HG03103 (cell line): ENCODE results near the gene FAM47E.
A peak's percentile ranks its signal among the peaks of the same experiment; 100 is the strongest.

Source experiments
- ATAC-seq: cut with Tn5 transposase; IDR thresholded peaks from one replicate; pipeline ENCODE4 v1.9.1; 2021; ENCODE audit warnings: low read depth; ENCODE audit not compliant: unreplicated experiment

Gene FAM47E

DNA sequence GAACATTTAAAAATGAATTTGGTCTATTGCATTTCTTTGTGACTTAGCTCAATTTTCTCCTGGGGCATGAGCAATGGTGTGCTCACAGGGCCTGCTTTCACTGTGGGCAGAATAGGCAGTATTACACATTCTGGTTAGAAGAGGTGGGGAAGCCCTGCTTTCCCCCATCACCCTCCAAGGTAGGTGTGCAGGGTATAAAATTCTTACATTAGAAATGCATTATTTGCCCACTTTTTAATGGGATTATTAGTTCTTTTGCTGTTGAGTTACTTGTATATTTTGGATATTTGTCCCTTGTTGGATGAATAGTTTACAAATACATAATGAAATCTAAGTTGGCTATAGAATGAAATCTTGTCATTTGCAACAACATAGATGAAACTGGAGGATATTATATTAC lies 46.7 kb downstream of the FAM47E start:
- ATAC-seq = no peak

DNA sequence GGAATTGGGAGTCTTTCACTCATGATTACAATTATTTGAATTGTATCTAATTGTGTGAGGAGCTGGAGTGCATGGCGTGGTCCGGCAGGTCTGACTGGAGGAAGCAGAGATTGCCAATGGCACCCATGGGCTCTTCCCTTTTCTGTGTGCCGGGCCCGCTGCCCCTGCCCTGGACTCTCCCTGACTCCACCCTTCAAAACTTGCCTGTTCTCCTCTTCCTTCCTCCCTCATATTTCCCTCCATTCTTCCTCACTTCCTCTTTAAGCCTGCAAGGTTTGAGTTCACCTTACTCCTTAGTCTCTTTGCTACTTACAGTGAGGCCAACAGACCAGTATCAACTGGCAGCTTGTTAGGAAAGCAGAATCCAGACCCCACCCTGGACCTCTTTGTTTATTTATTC lies 48.5 kb downstream of the FAM47E start:
- ATAC-seq = no peak

DNA sequence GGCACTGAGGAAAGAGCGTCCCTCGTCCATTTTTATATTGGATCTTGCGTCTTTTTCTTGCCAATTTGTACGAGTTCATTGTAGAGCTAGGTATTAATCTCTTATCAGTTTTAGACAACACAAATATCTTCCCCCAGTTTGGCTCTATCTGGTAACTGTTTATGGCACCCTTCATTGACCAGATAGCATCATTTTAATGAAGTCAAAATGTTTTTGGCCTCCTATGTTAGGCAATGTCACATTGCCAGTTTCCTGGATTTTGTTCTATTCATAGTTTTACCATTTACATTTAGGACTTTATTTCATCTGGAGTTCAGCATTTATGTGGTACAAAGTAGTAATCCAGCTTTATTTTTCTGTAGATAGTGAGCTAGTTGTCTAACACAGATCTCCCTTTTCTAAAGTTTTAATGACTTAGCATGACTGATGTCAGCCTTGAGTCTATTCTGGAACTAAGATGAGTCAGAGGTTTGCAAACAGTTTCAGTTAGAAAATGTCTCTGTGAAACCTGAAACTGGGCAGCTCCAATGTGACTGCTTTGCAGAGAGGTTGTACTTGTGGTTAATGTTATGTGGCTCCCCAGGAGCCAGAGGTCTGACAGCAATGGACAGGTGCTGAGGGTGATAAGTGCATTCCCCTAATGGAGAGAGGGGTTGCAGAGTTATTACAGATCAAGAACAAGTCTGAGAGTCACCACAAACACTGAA lies 49.7 kb downstream of the FAM47E start:
- peak; percentile 99 for ATAC-seq

DNA sequence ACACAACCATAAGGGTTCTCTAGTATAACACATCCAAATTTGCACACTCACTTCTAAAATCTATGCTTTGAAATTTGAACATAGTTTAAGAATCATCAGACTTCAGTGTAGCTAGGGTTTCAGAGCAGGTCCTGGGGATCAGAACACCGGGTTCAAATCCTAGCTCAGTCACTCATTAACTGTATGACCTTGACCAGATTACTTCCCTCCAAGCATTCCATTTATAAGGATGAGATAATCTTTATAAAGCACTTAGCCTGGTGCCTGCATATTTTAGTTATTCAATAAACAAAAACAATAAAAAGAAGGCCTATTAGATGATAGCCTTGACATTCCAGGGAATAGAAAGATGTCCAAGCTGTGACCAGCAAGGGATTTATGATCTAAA lies 50.2 kb downstream of the FAM47E start:
- no peak for ATAC-seq

DNA sequence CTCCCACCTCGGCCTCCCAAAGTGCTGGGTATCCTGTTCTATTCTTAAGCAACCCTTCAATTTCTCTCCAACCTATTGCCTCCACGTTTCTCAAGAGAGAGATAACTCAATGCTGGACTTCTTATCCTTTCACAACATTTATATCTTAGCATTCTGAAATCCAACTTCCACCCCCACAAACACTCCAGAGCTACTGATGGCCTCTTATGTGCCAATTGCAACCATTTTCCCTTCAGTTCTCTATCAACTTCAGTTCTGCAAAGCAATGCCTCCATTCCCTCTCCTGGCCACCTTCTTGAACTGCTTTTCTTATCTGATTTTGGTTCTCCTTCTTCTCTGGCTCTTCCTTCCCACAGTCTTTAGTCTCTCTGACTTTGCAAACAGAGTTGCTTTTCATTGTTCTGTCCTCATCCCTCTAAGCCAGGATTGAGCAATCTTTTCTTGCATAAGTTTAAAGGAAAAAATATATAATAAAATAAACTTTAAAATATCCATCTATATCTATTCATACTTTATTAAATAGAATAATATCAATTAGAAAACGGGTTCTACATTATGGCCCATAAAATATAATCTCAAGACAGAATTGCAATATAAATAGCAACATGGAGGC lies 51.4 kb downstream of the FAM47E start:
- ATAC-seq = no peak

DNA sequence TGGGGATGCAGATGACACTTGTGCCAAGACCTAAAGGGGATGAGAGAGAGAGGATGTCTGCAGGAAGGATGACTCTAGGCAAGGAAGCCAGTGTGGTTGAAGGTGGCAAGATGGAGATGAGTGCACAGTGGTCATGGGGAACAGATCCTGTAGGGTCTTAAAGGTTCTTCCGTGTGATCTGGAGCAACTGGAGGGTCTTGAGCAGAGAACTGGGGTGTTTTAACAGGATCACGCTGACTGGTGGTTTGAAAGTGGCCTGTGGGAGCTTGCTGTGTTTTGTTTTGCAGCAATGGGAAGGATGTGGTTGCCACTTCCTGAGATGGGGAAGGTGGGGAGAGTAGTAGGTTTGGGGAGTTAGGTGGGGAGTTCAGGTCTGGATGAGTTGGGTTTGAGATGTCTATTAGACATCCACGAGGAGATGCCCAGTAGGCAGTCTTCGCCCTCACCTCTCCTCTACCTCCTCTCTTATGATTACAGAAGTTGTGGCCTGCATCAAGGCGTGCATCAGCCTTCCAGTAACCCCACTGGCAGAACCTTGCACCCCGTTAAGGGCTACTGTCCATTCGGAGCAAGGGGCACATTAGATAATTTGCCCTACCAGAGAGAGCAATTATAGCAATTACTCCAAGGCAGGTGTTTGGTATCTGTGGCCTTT lies 53.6 kb downstream of the FAM47E start:
- no peak for ATAC-seq

DNA sequence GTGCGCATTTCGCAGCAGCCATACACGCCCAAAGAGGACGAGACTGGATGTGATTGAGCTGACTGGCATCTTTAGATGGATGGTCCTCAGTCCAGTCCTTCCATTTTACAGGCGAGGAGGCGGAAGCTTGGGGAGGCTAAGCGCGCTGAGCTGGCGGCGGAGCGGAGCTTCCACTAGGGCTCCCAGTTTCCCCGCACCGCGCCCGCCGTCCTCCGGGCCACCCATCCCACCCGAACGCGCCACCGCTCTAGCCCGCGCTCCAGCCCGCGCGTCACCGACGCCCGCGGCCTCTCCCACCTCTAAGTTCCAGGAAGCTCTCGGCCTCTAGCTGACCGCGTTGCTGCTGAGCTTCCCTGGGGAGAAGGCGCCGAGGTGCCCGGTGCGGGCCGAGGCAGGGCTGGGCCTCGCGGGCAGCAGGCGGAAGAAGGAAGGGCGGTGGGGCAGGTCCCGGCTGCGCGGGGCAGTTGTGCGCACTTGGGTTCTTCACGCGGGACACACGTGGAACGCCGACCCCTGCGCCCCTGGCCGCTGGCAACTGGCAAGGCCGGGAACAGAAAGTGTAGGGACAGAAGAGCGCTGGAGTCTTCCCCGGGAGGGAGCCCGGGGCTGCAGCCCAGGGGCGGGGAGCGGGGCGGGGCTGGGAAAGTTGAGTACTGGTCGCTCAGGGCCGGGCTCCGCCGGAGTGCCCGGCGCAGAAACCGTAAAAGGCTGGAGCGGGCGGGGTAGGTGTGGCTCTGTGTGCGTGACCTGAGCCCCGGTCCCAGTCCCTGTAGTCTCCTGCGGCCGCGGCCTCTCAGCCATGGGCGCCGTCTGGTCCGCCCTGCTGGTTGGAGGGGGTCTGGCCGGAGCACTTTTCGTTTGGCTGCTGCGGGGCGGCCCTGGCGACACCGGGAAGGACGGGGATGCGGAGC lies 54.7 kb downstream of the FAM47E start, which contains the start of gene STBD1:
STBD1 (plus strand) TSS at position 763 of the 911 bp plus-strand sequence; CDS start at position 800, 37 bp downstream.
- no peak for ATAC-seq

DNA sequence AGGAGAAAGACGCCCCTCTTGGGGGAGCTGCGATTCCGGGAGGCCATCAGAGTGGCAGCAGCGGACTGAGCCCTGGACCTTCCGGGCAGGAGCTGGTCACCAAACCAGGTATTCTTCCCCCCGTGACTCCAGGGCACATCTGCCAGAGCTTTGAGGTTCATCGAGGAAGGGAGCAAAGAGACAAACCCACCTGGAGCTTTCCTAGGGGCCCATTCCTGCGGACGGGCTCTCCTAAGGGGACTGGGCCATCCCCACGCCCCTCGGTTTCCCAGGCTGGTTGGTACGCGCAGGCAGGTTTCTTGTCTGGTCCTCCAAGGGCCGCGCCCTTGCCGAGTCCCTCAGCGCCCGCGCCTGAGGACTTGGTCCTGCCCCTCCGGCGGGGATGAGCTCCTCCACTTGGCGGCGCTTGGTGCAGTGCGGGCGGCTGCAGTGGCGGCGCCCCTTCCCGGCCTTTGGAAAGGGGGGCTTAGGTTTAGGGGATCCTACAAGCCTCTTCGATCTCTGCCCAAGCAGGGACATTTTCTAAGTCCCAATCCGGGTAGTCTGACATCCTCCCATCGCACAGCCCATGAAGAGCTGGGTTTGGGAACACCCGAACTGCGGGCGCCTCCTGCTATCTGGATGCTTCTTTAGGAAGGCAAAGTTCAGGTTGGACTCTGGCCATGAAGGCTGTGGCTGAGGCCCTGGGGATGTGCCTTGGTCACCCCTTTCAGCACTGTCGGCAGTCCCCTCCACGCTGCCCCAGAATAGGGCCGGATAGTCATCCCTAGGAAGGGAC lies 55.5 kb downstream of the FAM47E start:
- no peak for ATAC-seq

DNA sequence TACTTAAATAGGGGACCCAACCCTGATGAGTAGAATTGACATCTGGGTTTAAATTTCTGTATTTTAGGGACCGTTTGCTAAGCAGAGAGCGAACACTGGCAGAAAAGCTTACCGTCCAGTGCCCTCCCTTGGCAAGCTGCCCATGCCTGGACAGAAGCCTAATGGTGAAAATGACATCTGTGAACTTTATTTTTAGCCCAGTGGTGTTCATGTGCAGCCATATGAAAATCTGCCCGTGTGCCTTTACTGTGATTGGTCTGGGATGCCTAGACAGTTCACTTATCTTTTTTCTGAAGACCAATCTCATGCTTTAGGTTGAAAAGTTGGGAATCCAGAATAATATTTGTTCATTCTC lies 56.1 kb downstream of the FAM47E start:
- ATAC-seq = no peak

DNA sequence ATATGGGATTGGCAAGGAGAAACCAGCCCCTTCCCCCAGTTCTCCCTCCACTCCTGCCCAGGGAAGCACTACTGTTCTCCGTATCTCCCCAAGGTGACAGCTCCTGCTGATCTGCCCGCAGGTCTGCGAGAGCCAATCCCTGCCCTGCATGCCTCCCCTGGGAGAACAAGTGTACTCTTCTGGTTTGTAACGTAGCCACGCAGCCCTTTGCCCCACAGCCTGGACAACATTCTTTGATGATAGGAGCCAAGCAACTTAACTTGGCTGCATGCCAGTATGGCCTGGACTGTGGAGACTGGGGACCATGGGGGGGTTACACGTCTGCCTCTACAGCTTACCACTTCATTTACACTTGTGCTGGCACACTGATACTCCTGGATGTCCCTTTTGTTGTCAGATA lies 57.0 kb downstream of the FAM47E start:
- ATAC-seq = no peak

DNA sequence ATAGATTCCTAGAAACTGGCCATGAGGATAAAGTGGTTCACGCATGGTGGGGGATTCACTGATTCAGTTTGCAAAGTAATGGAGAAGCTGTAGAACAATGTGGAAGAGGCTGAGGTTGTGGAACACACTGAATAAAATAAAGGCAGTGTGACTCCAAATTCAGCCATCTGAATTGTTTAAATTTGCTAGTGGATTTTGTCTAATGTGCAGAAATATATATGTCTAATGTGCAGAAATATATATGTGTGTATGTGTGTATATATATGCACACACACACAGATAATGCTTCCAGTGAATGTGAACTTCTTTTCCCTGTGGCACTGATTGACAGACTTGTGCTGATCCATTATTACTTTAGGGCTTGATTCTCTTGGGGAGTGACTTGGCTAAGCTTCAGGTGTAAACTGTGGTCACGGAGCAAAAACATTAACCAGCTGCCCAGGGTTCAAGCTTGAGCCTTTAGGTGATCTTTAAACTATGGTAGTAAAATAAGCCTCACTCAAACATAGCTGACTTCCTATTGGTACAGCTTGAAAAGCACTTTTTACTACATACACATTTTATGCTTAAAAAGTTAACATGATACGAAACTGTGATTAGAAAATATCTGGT lies 58.5 kb downstream of the FAM47E start:
- no peak for ATAC-seq

DNA sequence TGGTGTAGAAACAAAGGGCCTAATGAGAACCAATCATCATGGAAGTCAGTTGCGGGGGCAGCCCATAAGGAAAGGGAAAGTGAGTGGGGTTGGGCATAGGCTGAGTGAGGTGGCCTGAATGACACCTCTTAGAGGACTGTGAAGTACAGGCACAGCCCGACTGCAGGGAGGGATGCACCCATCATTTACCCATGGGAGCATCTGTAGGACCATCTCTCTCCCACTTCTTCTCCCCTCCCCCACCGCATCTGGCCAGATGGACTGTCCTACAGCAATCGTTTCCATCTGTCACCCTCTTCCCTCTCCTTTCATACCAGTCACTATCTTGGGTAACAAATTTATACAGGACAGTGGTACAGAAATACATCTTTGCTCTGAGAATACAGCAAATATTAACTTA lies 59.2 kb downstream of the FAM47E start:
- ATAC-seq = no peak

DNA sequence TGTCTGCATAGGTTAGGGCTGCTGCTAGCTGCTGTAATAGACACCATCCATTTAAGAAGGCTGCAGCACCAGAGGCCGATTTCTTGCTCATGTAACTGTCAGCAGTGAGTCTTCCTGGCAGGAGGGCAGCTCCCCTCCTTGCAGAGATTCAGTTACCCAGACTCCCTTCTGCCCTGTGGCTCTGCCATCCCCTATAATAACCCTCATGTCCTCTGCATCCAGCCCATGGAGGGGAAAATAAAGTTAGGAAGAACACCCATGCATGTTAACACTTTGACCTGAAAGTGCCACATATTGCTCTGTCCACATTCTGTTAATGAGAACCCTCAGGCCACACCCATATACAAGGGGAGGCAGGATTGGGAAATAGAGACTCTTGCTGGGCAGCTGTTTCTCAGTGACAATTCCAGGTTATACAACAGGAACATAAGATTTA lies 60.4 kb downstream of the FAM47E start:
- ATAC-seq = no peak

DNA sequence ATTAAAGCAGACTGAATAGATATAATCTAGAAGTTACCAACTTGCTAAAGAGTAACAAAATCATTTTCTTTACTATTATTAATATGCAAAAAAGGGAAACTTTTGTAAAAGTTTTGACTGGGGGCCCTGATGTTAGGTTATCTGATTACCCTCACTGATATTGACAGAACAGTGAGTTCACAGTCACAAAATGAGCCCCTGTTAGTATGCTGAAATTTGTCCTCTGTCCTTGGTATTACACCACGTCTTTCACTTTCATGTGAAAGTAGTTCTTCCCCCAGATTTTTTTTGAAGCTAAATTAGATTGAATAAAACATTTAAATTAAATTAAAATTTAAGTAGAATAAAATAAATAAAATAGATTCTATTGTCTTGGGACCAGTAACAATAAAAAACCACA lies 60.9 kb downstream of the FAM47E start:
- ATAC-seq = no peak

DNA sequence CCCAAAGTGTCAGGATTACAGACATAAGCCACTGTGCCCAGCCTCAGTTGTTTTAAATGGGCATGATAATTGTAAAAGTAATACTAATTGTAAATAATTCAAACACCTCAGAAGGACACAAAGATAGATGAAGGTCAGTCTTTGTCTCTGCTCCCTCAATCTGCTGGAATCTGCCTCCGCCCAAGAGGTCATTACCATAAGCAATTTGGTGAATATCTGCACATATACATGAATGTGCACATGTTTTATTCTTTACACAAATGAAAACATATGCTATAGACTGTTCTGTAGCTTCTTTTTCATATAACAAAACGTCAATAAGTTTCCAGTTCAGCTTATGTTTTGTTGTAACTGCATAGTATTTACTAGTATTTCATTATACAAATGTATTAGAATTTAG lies 62.0 kb downstream of the FAM47E start:
- ATAC-seq = no peak

DNA sequence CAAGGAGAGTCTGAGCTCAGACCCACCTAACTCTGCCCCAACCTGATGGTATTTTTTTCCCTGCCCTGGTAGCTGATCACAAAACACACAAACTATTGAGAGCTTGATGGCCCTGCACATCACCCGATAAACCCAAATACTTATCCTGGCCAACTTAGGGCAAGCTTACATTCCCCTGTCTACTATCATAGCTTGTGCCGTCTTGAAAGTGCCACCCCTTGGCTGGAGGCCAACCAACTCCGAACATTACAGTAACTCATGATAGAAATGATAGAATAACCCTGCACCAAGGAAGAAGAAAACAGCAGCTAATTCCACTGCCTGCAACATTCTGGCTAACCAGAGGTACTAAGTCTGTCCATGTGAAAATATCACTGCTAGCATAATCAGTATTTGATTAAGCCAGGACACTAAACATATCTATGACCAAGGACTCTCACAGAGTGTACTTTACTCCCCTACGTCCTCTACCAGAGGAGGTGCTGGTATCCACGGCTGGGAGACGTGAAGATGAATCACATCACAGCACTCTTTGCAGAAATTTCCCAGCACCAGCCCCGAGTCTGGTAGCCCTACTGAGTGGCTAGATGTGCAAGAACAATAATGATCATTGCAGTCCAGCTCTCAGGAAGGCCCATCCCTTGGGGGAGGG lies 63.9 kb downstream of the FAM47E start:
- no peak for ATAC-seq

DNA sequence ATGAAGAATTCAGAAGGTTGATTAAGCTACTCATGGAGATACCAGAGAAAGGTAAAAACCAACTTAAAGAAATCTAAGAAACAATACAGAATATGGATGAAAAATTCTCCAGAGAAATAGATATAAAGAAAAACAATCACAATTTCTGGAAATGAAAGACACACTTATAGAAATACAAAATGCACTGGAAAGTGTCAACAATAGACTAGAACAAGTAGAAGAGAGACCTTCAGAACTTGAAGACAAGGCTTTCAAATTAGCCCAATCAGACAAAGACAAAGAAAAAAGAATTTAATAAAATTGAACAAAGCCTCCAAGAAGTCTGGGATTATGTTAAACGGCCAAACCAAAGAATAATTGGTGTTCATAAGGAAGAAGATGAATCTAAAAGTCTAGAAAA lies 64.6 kb downstream of the FAM47E start:
- ATAC-seq = no peak

DNA sequence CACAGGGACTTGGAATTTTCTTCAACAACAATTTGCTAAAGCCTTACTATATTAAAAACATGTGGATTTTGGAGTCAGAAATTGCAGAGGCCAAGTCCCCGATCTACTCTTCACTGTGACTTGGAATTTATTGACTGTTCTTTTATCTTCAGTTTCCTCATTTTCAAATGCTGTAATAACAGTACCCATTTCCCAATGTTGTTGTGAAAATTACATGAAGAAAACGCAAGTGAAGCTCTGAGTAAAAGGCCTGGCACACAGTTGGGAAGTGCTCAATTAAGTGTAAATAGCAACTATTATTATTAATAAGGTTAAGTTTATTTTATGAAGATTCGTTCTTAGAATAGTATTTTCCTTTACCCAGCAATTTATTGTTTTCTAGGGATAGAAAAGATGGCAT lies 70.7 kb downstream of the FAM47E start:
- ATAC-seq = no peak

DNA sequence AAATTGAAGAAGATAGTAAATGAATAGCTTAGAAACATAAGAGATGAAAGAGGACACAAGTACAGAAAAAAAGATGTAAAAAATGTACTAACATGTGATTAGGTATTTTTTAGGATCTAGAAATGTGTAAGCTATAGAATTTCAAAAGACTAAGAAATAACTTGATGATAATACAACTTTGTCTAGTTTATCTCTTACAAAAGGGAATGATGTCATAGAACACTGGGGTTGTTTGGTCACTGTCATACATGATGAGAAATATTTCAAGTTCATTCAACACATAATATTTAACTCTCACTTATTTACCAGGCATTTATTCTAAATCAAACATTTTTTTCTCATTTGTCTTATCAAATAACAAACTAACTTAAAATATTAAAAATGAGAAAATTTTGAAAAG lies 73.6 kb downstream of the FAM47E start:
- ATAC-seq = no peak
